ENCODE data around the gene ARMC9.

- TF ChIP-seq KLF9 (CRISPR knock-in tag; IDR thresholded peaks at IDR 0.05; ENCODE audit: low read depth) (no peak), CBFB (CRISPR knock-in tag; IDR thresholded peaks at IDR 0.05) (no peak), SMARCE1 (IDR thresholded peaks at IDR 0.05; ENCODE audit: borderline replicate concordance) (no peak), POLR2AphosphoS2 (IDR thresholded peaks at IDR 0.05; ENCODE audit: low read depth, low read length) (no peak), POLR2A (IDR thresholded peaks at IDR 0.05; ENCODE audit: insufficient read depth in 1 of 2, low read depth in 2 of 2, low read length in 2 of 2) (no peak), REST (IDR thresholded peaks at IDR 0.05; ENCODE audit: borderline replicate concordance in 1 of 2, low read depth in 1 of 2, low read length in 2 of 2) (no peak)
Observed at GRCh38 chr2:231276987-231277386, 78.6 kb downstream of the ARMC9 start.

Data from HepG2 (cell line).